Measurements from ENCODE around the gene KIF26B. TPM values are rescaled to one million over a fixed set of nuclear protein-coding genes. Genes with fewer than 3 reads are reported as not detected.

Gene KIF26B
- total RNA-seq, 1 donor from 2014 or later = 0.13 TPM

DNA sequence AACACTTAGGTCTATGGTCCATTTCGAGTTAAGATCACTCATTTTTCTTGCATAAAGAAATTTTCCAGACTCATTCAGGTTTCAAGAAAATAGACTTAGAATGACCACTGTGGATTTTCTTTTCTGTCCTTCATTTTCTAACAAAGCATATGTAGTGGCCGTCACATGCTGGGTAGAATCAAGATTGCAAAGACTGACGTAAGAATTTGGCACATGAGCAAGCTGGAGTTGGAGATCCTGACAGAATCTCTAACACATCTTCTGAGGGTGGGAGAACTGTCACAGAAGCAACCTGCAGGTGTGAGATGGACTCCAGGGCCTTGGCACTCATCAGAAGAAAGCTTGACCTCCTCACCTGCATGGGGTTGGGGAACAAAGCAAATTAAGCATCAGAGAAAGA, 28.6 kb downstream of the KIF26B start:
- Mint-ChIP-seq H3K27me3 (ENCODE audit: insufficient read depth) (no peaks in the 10 kb centered on the region), H3K27ac (no peak overlapping the region), H3K9me3 (no peaks in the 10 kb centered on the region), H3K36me3 (ENCODE audit: low read depth) (no peaks in the 10 kb centered on the region), H3K4me3 (no peak overlapping the region), H3K4me1 (ENCODE audit: low read depth) (no peaks in the 10 kb centered on the region)
- no peak for DNase-seq (ENCODE audit: low spot score)
- intact Hi-C loops (cut with micrococcal nuclease) = no loop called here

GRCh38 chr1:245184779-245185178, 30.0 kb downstream of the KIF26B start:
- H3K4me3 Mint-ChIP-seq = no peak overlapping the region
- H3K4me1 Mint-ChIP-seq (ENCODE audit: low read depth) = no peaks in the 10 kb centered on the region
- H3K27ac Mint-ChIP-seq = no peak overlapping the region
- H3K27me3 Mint-ChIP-seq (ENCODE audit: insufficient read depth) = no peaks in the 10 kb centered on the region
- DNase-seq (ENCODE audit: low spot score) = no peak
- intact Hi-C loops (cut with micrococcal nuclease) = no loop called here
- H3K36me3 Mint-ChIP-seq (ENCODE audit: low read depth) = no peaks in the 10 kb centered on the region
- no peaks in the 10 kb centered on the region for H3K9me3 Mint-ChIP-seq

DNA sequence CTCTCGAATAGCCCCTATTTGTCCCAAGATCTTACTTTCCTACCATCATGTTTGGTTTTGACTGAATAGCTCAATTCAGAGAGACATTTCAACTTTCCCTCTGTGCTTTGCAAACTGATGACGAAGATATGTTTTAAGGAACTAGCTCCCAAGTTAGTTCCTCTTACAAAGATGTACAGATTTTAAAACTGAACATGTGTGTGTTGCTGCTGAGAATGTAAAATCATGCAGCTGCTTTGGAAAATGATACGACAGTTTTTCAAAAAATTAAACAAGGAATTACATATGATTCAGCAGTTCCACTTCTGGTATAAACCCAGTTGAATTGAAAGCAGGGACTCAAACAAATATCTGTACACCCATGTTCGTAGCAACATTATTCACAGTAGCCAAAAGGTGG, 33.6 kb downstream of the KIF26B start:
- Mint-ChIP-seq H3K36me3 (ENCODE audit: low read depth) (no peaks in the 10 kb centered on the region), H3K9me3 (no peaks in the 10 kb centered on the region), H3K4me3 (no peak overlapping the region), H3K27ac (no peak overlapping the region), H3K27me3 (ENCODE audit: insufficient read depth) (no peaks in the 10 kb centered on the region), H3K4me1 (ENCODE audit: low read depth) (no peaks in the 10 kb centered on the region)
- DNase-seq (ENCODE audit: low spot score) = no peak
- intact Hi-C loops (cut with micrococcal nuclease) = no loop called here

DNA sequence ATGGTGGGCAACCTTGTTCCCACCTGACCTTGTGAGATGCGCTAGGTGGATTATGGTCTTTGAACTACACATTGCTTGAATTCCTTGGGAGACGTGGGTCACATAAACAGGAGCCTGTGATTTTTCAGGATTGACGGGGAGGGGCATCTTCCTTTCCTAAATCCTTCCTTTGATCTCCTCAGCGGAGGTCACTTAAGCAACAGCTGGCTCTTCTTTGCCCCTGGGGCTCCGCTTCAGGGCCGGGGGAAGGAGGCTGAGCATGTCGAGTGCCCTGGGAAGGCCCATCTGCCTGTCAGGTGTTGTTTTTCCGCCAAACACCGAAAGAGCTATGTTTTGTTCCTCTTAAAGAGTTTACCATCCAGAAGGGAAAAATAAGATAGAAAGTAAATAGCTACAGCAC, 40.6 kb downstream of the KIF26B start:
- DNase-seq (ENCODE audit: low spot score) = no peak
- Mint-ChIP-seq H3K4me1 (ENCODE audit: low read depth) (no peaks in the 10 kb centered on the region), H3K27me3 (ENCODE audit: insufficient read depth) (no peaks in the 10 kb centered on the region), H3K36me3 (ENCODE audit: low read depth) (no peaks in the 10 kb centered on the region), H3K27ac (no peak overlapping the region), H3K9me3 (no peaks in the 10 kb centered on the region), H3K4me3 (no peak overlapping the region)
- intact Hi-C loops (cut with micrococcal nuclease) = no loop called here

- Mint-ChIP-seq H3K27me3 (ENCODE audit: insufficient read depth) (no peaks in the 10 kb centered on the region), H3K9me3 (no peaks in the 10 kb centered on the region), H3K4me1 (ENCODE audit: low read depth) (no peaks in the 10 kb centered on the region), H3K4me3 (no peak overlapping the region), H3K27ac (no peak overlapping the region), H3K36me3 (ENCODE audit: low read depth) (no peaks in the 10 kb centered on the region)
- intact Hi-C loops (cut with micrococcal nuclease) = no loop called here
- DNase-seq (ENCODE audit: low spot score) = no peak
Observed at GRCh38 chr1:245197121-245197520, 42.3 kb downstream of the KIF26B start.

GRCh38 chr1:245197911-245198379, 43.2 kb downstream of the KIF26B start:
- H3K27ac Mint-ChIP-seq = no peak overlapping the region
- no peak for DNase-seq (ENCODE audit: low spot score)
- no peaks in the 10 kb centered on the region for H3K9me3 Mint-ChIP-seq
- H3K27me3 Mint-ChIP-seq (ENCODE audit: insufficient read depth) = no peaks in the 10 kb centered on the region
- intact Hi-C loops (cut with micrococcal nuclease) = no loop called here
- H3K4me1 Mint-ChIP-seq (ENCODE audit: low read depth) = no peaks in the 10 kb centered on the region
- no peaks in the 10 kb centered on the region for H3K36me3 Mint-ChIP-seq (ENCODE audit: low read depth)
- H3K4me3 Mint-ChIP-seq = no peak overlapping the region

GRCh38 chr1:245198748-245199516, 44.1 kb downstream of the KIF26B start:
- H3K4me1 Mint-ChIP-seq (ENCODE audit: low read depth) = no peaks in the 10 kb centered on the region
- H3K27ac Mint-ChIP-seq = no peak overlapping the region
- intact Hi-C loops (cut with micrococcal nuclease) = no loop called here
- no peak for DNase-seq (ENCODE audit: low spot score)
- H3K9me3 Mint-ChIP-seq = no peaks in the 10 kb centered on the region
- H3K36me3 Mint-ChIP-seq (ENCODE audit: low read depth) = no peaks in the 10 kb centered on the region
- no peak overlapping the region for H3K4me3 Mint-ChIP-seq
- no peaks in the 10 kb centered on the region for H3K27me3 Mint-ChIP-seq (ENCODE audit: insufficient read depth)

DNA sequence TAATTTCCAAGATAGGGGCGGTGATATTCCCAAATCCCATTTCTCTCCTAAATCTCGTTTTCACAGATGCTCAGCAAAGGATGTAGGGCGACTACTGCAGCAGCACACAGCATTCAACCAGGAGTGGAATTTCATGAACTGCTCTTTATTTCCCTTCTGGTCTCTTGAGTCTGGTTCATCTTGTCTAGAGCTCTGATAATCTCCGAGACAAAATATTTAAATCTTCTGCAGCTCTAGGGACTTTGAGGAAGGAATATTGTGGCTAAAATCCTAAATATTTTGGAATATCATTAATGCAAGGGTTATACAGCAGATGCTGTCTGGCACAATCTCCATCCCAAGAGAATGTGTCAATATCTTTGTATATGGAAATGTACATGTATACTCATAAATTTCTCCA, 45.4 kb downstream of the KIF26B start:
- Mint-ChIP-seq H3K4me3 (no peak overlapping the region), H3K27ac (no peak overlapping the region), H3K4me1 (ENCODE audit: low read depth) (no peaks in the 10 kb centered on the region), H3K9me3 (no peaks in the 10 kb centered on the region), H3K27me3 (ENCODE audit: insufficient read depth) (no peaks in the 10 kb centered on the region), H3K36me3 (ENCODE audit: low read depth) (no peaks in the 10 kb centered on the region)
- intact Hi-C loops (cut with micrococcal nuclease) = no loop called here
- no peak for DNase-seq (ENCODE audit: low spot score)

DNA sequence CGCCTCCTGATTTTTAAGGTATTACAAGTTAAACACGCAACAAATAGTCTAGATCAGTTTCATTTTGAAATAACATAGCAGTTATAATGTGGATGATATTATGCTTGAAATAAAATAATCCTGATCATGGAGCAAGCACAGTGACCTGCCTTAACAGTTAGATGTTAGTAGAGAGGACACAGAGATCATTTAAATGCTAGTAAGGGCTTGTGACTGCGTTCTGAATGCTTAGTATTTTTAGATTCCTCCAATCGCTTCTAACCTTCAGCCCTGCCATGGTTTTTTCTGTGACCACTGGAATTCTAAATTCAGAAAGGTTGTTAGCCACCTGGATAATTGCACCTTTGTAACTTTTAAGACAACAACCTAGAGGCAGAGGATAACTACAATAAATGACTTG, 46.4 kb downstream of the KIF26B start:
- H3K27me3 Mint-ChIP-seq (ENCODE audit: insufficient read depth) = no peaks in the 10 kb centered on the region
- no peaks in the 10 kb centered on the region for H3K4me1 Mint-ChIP-seq (ENCODE audit: low read depth)
- H3K36me3 Mint-ChIP-seq (ENCODE audit: low read depth) = no peaks in the 10 kb centered on the region
- intact Hi-C loops (cut with micrococcal nuclease) = no loop called here
- DNase-seq (ENCODE audit: low spot score) = no peak
- no peak overlapping the region for H3K27ac Mint-ChIP-seq
- H3K9me3 Mint-ChIP-seq = peaks cover 2% of the 10 kb centered on the region
- no peak overlapping the region for H3K4me3 Mint-ChIP-seq

- Mint-ChIP-seq H3K4me3 (no peak overlapping the region), H3K4me1 (ENCODE audit: low read depth) (no peaks in the 10 kb centered on the region), H3K27me3 (ENCODE audit: insufficient read depth) (no peaks in the 10 kb centered on the region), H3K9me3 (peaks cover 7% of the 10 kb centered on the region), H3K36me3 (ENCODE audit: low read depth) (no peaks in the 10 kb centered on the region), H3K27ac (no peak overlapping the region)
- DNase-seq (ENCODE audit: low spot score) = no peak
- intact Hi-C loops (cut with micrococcal nuclease) = no loop called here
Observed at GRCh38 chr1:245201827-245202226, 47.0 kb downstream of the KIF26B start.

DNA sequence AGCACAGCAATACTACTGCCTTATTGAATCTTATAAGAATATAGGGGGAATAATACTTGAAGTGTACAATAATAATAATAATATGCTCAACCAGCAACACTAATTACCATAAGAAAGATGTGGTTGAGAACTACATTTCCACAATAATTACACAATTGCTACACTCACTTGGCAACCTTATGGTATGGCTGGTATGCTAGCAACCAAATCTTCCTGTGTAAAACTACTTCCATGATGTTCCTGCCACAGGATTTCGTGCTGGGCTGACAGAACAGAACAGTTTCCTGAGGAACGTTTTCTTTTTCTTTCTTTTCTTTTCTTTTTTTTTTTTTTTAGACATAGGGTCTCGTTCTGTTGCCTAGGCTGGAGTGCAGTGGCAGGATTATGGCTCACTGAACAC, 50.6 kb downstream of the KIF26B start:
- Mint-ChIP-seq H3K27ac (no peak overlapping the region), H3K4me1 (ENCODE audit: low read depth) (no peaks in the 10 kb centered on the region), H3K9me3 (peaks cover 16% of the 10 kb centered on the region), H3K36me3 (ENCODE audit: low read depth) (no peaks in the 10 kb centered on the region), H3K4me3 (no peak overlapping the region), H3K27me3 (ENCODE audit: insufficient read depth) (no peaks in the 10 kb centered on the region)
- DNase-seq (ENCODE audit: low spot score) = no peak
- intact Hi-C loops (cut with micrococcal nuclease) = no loop called here

GRCh38 chr1:245205864-245206263, 51.1 kb downstream of the KIF26B start:
- no peaks in the 10 kb centered on the region for H3K36me3 Mint-ChIP-seq (ENCODE audit: low read depth)
- H3K27me3 Mint-ChIP-seq (ENCODE audit: insufficient read depth) = no peaks in the 10 kb centered on the region
- intact Hi-C loops (cut with micrococcal nuclease) = no loop called here
- no peaks in the 10 kb centered on the region for H3K4me1 Mint-ChIP-seq (ENCODE audit: low read depth)
- H3K4me3 Mint-ChIP-seq = no peak overlapping the region
- H3K9me3 Mint-ChIP-seq = peaks cover 16% of the 10 kb centered on the region
- no peak for DNase-seq (ENCODE audit: low spot score)
- no peak overlapping the region for H3K27ac Mint-ChIP-seq

GRCh38 chr1:245207056-245207638, 52.4 kb downstream of the KIF26B start:
- Mint-ChIP-seq H3K27me3 (ENCODE audit: insufficient read depth) (no peaks in the 10 kb centered on the region), H3K27ac (no peak overlapping the region), H3K4me3 (no peak overlapping the region), H3K4me1 (ENCODE audit: low read depth) (no peaks in the 10 kb centered on the region), H3K9me3 (peaks cover 16% of the 10 kb centered on the region), H3K36me3 (ENCODE audit: low read depth) (no peaks in the 10 kb centered on the region)
- intact Hi-C loops (cut with micrococcal nuclease) = no loop called here
- DNase-seq (ENCODE audit: low spot score) = no peak
